OCI-LY1 (cell line): Measurements from ENCODE around the gene AQP7.

Source experiments
- H2AFZ ChIP-seq: fragments of 200-600 bp; sonication (generic), shearing (Covaris generic); 2 replicates; pipeline ENCODE4 v1.6.0; 2014; ENCODE audit warnings: antibody characterized with exemption, mild to moderate bottlenecking, low read length
- H3F3A ChIP-seq: fragments of 200-600 bp; sonication (generic), shearing (Covaris generic); 2 replicates; pipeline ENCODE4 v1.6.0; 2014; ENCODE audit warnings: mild to moderate bottlenecking, antibody characterized with exemption, low read length, moderate library complexity; ENCODE audit not compliant: insufficient read depth
- H3K27ac ChIP-seq: fragments of 200-600 bp; sonication (generic); 2 replicates; pipeline ENCODE4 v1.5.1; 2014; ENCODE audit warnings: low read length, mixed run types, mild to moderate bottlenecking, low read depth; ENCODE audit not compliant: poor library complexity, severe bottlenecking
- H3K27me3 ChIP-seq: fragments of 200-600 bp; sonication (generic); 2 replicates; pipeline ENCODE4 v1.6.0; 2014; ENCODE audit warnings: antibody characterized with exemption, mild to moderate bottlenecking, low read length, moderate library complexity; ENCODE audit not compliant: insufficient read depth
- H3K36me3 ChIP-seq: fragments of 200-600 bp; sonication (generic); 2 replicates; pipeline ENCODE4 v1.6.1; 2014; ENCODE audit warnings: mild to moderate bottlenecking, antibody characterized with exemption, low read length, moderate library complexity, mixed read lengths; ENCODE audit not compliant: insufficient read depth
- H3K4me1 ChIP-seq: fragments of 200-600 bp; sonication (generic); 2 replicates; pipeline ENCODE4 v1.5.1; 2014; ENCODE audit warnings: mild to moderate bottlenecking, low read length, moderate library complexity; ENCODE audit not compliant: insufficient read depth, severe bottlenecking
- H3K4me2 ChIP-seq: fragments of 200-600 bp; sonication (generic), shearing (Covaris generic); 2 replicates; pipeline ENCODE4 v1.6.1; 2014; ENCODE audit warnings: low read length
- H3K4me3 ChIP-seq: fragments of 200-600 bp; sonication (generic); 2 replicates; pipeline ENCODE4 v1.5.1; 2014; ENCODE audit warnings: low read length, low read depth, mild to moderate bottlenecking, mixed read lengths; ENCODE audit not compliant: poor library complexity, severe bottlenecking
- H3K79me2 ChIP-seq: fragments of 200-600 bp; shearing (Covaris generic); 2 replicates; pipeline ENCODE4 v1.6.1; 2016; ENCODE audit warnings: mixed run types, low read length, mixed read lengths; ENCODE audit not compliant: insufficient read depth
- H3K9ac ChIP-seq: fragments of 200-600 bp; sonication (generic), shearing (Covaris generic); 2 replicates; pipeline ENCODE4 v1.6.1; 2014; ENCODE audit warnings: mild to moderate bottlenecking, low read length, mixed read lengths
- H3K9me2 ChIP-seq: fragments of 200-600 bp; sonication (generic), shearing (Covaris generic); 2 replicates; pipeline ENCODE4 v1.6.1; 2014; ENCODE audit warnings: low read depth, mild to moderate bottlenecking, low read length, mixed read lengths
- H3K9me3 ChIP-seq: fragments of 200-600 bp; shearing (Covaris generic); 2 replicates; pipeline ENCODE4 v1.6.1; 2014; ENCODE audit warnings: low read length, mixed read lengths
- H4K20me1 ChIP-seq: fragments of 200-600 bp; sonication (generic), shearing (Covaris generic); 2 replicates; pipeline ENCODE4 v1.6.0; 2016; ENCODE audit warnings: mild to moderate bottlenecking, low read length; ENCODE audit not compliant: insufficient read depth
- CTCF ChIP-seq: fragments of 200-600 bp; sonication (generic), shearing (Covaris generic); IDR thresholded peaks from 2 replicates; pipeline ENCODE4 v1.5.1; 2017; ENCODE audit warnings: mild to moderate bottlenecking, antibody characterized with exemption, low read length, moderate library complexity, mixed read lengths
- EZH2 ChIP-seq: fragments of 200-600 bp; sonication (generic), shearing (Covaris generic); IDR thresholded peaks from 2 replicates; pipeline ENCODE4 v1.8.0; 2017; ENCODE audit warnings: borderline replicate concordance, mixed run types, mild to moderate bottlenecking, antibody characterized with exemption, low read length, moderate library complexity, mixed read lengths

AQP7 gene

GRCh38 chr9:33415501-33416038, 13.2 kb upstream of the AQP7 start:
- Histone ChIP-seq H3K4me3 (no peak overlapping the region), H3K79me2 (no peaks in the 10 kb centered on the region), H3K36me3 (no peaks in the 10 kb centered on the region), H3K4me2 (peak overlapping the region; percentile 20; the same call in 1 of the 2 replicates), H3K4me1 (peaks cover 20% of the 10 kb centered on the region), H3K27me3 (peaks cover 13% of the 10 kb centered on the region), H4K20me1 (no peaks in the 10 kb centered on the region), H2AFZ (no peak overlapping the region), H3K9me2 (no peaks in the 10 kb centered on the region), H3K9ac (no peak overlapping the region), H3F3A (no peaks in the 10 kb centered on the region), H3K27ac (no peak overlapping the region), H3K9me3 (no peaks in the 10 kb centered on the region)
- TF ChIP-seq EZH2 (no peak), CTCF (peak; percentile 93)

- H3K4me1 ChIP-seq = peaks cover 20% of the 10 kb centered on the region
- H3K4me2 ChIP-seq = peak overlapping the region; percentile 20; the same call in 1 of the 2 replicates
- TF ChIP-seq CTCF (no peak), EZH2 (no peak)
- no peaks in the 10 kb centered on the region for H4K20me1 ChIP-seq
- H2AFZ ChIP-seq = no peak overlapping the region
- peaks cover 13% of the 10 kb centered on the region for H3K27me3 ChIP-seq
- no peak overlapping the region for H3K9ac ChIP-seq
- H3K36me3 ChIP-seq = no peaks in the 10 kb centered on the region
- H3F3A ChIP-seq = no peaks in the 10 kb centered on the region
- no peaks in the 10 kb centered on the region for H3K9me3 ChIP-seq
- no peak overlapping the region for H3K4me3 ChIP-seq
- H3K27ac ChIP-seq = no peak overlapping the region
- no peaks in the 10 kb centered on the region for H3K79me2 ChIP-seq
- no peaks in the 10 kb centered on the region for H3K9me2 ChIP-seq
Observed at GRCh38 chr9:33414889-33415500, 12.6 kb upstream of the AQP7 start.

- peaks cover 20% of the 10 kb centered on the region for H3K4me1 ChIP-seq
- H3K9me2 ChIP-seq = no peaks in the 10 kb centered on the region
- no peak overlapping the region for H3K9ac ChIP-seq
- TF ChIP-seq EZH2 (no peak), CTCF (no peak)
- H3K36me3 ChIP-seq = no peaks in the 10 kb centered on the region
- H3K4me3 ChIP-seq = no peak overlapping the region
- H3K9me3 ChIP-seq = no peaks in the 10 kb centered on the region
- no peak overlapping the region for H3K27ac ChIP-seq
- H3F3A ChIP-seq = no peaks in the 10 kb centered on the region
- peaks cover 13% of the 10 kb centered on the region for H3K27me3 ChIP-seq
- no peaks in the 10 kb centered on the region for H4K20me1 ChIP-seq
- H3K4me2 ChIP-seq = no peak overlapping the region; the same call in 1 of the 2 replicates
- H2AFZ ChIP-seq = no peak overlapping the region
- no peaks in the 10 kb centered on the region for H3K79me2 ChIP-seq
Observed at GRCh38 chr9:33414268-33414667, 11.9 kb upstream of the AQP7 start.
